Erythroblast (primary cell): ENCODE measurements around the gene ZNFX1.

ENCODE experiments used
- DNase-seq, 2 experiments: peaks; one replicate each; lab custom pipeline; 2025; lab: John Stamatoyannopoulos, UW
- GATA1 ChIP-seq: IDR thresholded peaks from 2 replicates; pipeline ENCODE4 v1.6.1; 2011; ENCODE audit warnings: low read depth, mild to moderate bottlenecking, control low read depth, low read length, moderate library complexity
- POLR2A ChIP-seq: IDR thresholded peaks from 2 replicates; pipeline ENCODE4 v1.6.1; 2011; ENCODE audit warnings: mild to moderate bottlenecking, low read length

Gene ZNFX1

DNA sequence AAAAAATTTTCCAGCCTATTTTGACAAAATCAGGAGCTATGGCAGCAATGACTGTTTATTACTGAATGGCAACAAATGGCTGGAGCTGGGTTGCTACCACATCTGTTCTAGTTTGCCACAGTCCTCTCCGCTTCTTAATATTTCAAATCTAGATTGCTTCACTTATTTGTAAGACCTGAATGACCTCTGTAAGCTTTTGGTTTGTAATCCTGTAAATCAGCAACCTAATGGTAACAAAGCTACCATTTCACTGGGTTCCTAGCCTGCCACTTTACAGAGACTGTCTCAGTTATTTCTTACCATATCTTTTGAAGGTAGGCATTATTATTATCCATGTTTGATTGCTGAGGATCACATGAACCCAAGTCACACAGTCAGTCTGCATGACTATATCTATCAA lies 15.4 kb downstream of the ZNFX1 start:
- DNase-seq = no peak
- TF ChIP-seq POLR2A (no peak), GATA1 (no peak)

DNA sequence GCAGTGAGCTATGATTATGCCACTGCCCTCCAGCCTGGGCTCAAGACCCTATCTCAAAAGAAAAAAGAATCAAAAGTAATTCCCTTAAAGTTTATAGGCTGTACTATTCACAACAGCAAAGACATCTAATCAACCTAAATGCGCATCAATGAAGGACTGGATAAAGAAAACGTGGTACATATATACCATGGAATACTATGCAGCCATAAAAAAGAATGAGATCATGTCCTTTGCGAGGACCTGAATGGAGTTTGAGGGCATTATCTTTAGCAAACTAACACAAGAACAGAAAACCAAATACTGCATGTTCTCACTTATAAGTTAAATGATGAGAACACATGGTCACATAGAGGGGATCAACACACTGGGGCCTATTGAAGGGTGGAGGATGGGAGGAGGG lies 16.7 kb downstream of the ZNFX1 start:
- no peak for DNase-seq
- TF ChIP-seq GATA1 (no peak), POLR2A (no peak)

DNA sequence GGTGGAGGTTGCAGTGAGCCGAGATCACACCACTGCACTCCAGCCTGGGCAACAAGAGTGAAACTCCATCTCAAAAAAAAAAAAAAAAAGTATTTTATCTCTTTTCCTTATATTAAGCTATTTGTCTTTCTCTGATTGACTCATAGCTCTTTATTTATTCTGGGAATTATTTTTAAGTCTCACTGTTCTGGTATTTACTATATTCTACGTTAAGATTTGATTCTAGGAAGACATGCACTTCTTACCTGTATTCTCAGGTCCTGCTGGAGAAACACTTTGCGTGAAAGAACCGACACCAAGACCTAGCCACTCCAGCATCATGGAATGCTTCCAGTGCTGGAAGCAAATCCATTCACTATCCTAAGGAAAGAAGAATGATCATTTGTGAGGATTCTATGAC lies 17.6 kb downstream of the ZNFX1 start:
- no peak for TF ChIP-seq POLR2A
- TF ChIP-seq GATA1 = no peak

GRCh38 chr20:49259799-49260198 lies 18.1 kb downstream of the ZNFX1 start:
- TF ChIP-seq POLR2A = no peak
- DNase-seq = no peak

More for the DNA sequence above, 17.6 kb downstream of the ZNFX1 start:
- no peak for DNase-seq

DNA sequence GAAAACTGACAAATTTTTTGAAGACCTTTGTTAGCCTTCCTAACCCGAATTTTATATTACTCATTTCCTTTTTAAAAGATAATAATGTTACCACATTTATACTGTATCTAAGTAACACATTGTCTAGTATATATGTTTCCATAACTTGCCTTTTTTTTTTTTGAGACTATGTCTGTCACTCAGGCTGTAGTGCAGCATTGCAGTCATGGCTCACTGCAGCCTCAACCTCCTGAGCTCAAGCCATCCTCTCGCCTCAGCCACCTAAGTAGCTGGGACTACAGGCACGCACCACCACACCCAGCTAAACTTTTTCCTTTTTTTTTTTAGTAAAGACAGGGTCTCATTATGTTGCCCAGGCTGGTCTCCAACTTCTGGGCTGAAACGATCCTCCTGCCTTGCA lies 18.6 kb downstream of the ZNFX1 start:
- TF ChIP-seq GATA1 = no peak
- TF ChIP-seq POLR2A = no peak
- no peak for DNase-seq

DNA sequence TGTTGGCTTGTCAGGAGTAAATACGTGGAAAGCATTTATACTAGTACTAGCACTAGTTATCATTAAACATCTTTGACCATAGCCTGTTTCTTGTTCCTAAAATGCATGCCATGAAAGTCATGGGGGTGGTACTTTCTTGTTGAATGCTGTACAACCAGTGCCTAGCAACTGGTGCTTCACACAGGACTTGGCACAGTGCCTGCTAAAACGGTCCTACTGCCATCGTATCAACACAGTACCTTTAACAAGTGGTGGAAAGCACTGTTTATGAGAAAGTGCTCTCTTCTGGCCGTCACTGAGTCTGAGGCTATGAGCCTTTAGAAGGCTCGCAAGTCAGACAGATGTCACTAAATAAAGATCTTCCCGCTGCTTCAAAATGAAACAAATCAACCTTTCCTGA lies 21.6 kb downstream of the ZNFX1 start:
- no peak for TF ChIP-seq POLR2A
- no peak for TF ChIP-seq GATA1
- DNase-seq = peak in 1 of 2 experiments; percentile 18

DNA sequence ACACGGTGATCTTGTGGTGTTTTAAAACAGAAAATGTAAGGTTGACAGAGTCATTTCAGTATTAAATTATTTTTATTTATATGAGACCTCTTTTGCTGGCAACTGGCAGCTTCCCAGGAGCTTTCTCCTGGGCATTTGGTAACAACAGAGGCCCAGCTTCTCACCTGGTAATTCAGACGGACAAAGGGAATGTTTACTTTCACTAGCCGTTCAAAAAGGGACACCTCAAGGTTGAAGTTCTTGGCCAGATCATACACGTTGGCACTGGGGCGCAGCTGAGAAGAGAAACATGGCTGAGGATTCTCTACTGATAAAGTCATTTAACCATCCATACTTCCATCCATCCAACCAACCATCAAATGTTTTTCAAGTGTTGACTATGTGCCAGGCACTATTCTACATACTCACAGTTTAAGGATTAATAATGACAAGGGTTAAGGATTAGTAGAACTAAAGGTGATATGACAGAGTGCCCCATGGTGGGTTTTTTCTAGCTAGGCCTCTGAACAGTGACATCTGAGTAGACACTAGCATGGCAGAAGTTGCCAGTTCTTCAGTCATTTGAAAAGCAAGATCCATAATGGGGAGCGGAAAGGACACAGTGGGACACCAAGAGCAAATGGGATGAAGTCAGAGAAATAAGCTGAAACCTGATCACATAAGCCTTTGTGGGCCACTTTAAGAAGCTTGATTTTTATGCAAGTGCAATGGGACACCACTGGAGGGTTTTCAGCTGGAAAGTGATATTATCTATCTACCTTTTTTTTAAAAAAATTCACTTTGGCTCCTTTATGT lies 25.1 kb downstream of the ZNFX1 start:
- no peak for DNase-seq
- no peak for TF ChIP-seq GATA1

DNA sequence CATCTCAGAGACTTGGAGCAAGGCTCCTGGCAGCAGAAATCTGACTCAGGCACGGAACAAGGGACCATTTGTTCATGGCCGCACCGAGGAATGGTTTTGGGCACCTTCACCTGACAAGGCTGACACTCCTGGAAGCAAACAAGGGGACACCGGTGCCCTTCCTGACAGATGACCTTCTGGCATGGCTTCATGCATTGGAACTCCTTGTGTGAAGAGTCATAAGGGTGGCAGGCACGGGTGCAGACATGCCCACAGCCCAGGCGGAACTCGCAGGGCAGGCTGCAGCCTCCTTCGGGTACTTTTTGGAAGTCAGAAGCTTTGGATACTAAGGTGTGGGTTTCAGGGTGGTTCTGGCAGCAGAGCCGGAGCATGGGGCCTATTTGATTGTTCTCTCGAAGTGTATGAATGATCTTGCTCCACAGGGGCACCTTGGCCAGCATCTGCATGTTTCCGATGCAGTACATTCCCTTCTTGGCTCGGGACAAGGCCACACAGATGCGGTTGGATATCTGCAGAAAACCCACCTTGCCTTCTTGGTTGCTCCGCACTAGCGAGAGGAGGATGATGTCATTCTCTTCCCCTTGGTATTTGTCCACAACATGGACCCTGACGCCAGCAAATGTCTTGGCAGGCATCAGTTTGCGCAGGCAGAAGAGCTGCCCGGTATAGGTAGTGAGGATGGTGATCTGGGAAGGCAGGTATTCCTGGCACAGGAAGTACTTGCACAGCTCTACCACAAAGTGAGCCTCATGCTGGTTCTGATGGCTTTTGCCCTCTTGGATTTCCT lies 28.8 kb downstream of the ZNFX1 start:
- no peak for TF ChIP-seq POLR2A
- no peak for TF ChIP-seq GATA1
- DNase-seq = no peak

DNA sequence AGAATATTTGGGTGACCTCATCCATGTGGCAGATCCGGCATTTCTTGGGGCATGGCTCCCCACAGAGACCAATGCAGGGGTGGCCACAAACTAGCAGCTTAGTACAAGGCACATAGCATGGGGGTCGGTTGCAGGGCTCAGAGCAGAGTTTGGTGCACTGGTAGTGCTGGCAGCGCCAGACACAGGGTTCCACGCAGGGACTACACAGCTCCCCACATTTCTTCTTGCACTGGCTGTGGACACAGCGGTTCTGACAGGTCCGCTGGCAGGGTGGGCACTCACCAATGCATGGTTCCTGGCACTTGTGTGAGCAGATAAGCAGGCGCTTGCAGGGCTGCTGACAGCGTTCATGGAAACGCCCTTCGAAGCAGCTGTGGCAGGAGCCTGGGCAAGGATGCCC lies 29.6 kb downstream of the ZNFX1 start:
- DNase-seq = no peak

DNA sequence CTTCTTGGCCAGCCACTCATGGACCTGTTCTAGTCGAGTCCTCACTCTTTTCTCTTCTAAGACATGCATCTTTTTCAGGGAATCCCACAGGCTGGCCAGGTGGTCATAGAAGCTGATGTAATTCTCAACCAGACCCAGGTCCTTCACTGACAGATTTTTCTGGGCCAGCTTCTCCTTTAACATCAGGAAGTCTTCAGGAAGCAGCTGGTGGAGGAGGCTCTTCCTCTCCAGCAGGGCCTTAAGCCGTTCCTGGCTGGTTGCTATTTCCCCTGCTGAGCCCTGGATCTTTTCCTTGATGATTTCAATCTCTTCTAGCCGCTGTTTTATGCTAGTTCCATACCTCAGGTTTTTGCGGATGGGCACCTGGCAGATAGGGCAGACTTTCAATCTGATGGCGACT lies 30.1 kb downstream of the ZNFX1 start:
- DNase-seq = no peak
- no peak for TF ChIP-seq GATA1
- TF ChIP-seq POLR2A = no peak

More for the DNA sequence above, 29.6 kb downstream of the ZNFX1 start:
- TF ChIP-seq POLR2A (no peak), GATA1 (no peak)

GRCh38 chr20:49247169-49247723 lies 30.6 kb downstream of the ZNFX1 start:
- TF ChIP-seq POLR2A (no peak), GATA1 (no peak)
- DNase-seq = no peak

DNA sequence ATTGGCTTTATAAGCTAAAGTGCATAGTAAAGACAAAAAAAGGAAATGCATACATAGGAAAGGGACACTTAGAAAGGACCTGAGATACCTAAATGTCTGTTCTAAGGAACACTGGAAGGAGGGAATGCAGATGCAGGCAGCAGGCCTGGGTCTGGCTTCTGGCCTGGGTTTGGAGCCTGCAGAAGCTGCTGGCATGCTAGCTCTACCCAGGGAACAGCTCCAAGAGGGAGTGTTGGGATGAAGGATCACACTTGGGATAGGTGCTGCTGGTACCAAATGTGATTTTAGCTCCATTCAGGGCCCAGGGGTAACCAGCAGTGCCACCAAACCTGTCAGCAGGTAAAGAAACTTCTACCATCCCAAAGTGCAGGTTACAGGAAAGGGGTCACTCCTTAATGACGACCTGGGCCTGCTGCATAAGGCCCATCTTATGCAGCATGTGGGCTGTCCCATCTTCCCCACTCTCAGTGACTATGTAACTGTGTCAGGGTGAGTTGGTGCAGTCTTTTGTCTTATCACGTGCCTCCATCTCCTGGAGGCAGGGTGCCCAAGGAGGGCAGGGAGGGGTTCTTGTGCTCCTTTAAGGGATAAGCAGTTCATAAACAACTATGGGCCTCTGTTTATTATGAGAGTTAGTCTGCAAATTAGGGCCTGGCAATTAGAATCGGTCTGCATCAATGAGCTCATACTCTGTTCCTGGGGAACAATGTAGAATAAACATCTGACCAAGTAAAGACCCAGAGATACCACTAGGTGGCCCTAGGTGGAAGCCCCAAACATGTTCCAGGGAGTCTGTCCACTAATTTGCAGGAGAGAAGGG lies 31.7 kb downstream of the ZNFX1 start:
- DNase-seq = peak; percentile 71 to 77
- TF ChIP-seq POLR2A (no peak), GATA1 (peak; percentile 65)

DNA sequence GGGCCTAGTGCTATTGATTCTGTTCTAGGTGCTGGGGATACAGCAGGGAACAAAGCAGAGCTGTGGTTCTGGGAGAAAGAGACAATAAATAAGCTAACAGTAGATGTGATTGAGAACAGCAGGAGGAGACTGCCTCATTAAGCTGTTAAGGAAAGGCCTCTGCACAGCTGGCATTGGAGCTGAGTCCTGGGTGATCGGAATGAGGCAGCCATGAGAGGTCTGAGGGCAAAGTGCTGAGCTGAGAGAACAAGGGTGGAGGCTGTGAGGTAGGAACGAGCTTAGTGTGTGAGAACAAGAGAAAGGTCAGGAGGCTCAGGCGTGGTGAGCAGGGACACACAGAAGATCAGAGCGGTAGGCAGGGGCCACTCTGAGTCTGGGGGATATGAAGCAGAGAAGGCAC lies 40.3 kb downstream of the ZNFX1 start:
- TF ChIP-seq POLR2A (no peak), GATA1 (no peak)
- DNase-seq = no peak
